ENCODE results near the gene SCRT2.
"Not testable (repeated sequence)": the region's sequence is repeated elsewhere in the genome, so short reads cannot be mapped to it uniquely, and the experiment has no call there.

Gene SCRT2

GRCh38 chr20:645318-646106, 30.1 kb downstream of the SCRT2 start:
- peak; percentile 50 for DNase-seq (ENCODE audit: low read depth)
- peak; percentile 87 for TF ChIP-seq CTCF (conservative IDR thresholded peaks at IDR 0.05; ENCODE audit: low read length)
- H3K4me3 ChIP-seq (ENCODE audit: low read length): no peak overlapping the region

- no peak overlapping the region for H3K4me3 ChIP-seq (ENCODE audit: low read length)
- TF ChIP-seq CTCF (conservative IDR thresholded peaks at IDR 0.05; ENCODE audit: low read length): no peak
- no peak for DNase-seq (ENCODE audit: low read depth)
Measured at GRCh38 chr20:644692-645317, 30.8 kb downstream of the SCRT2 start.

- no peak for DNase-seq (ENCODE audit: low read depth)
- TF ChIP-seq CTCF (conservative IDR thresholded peaks at IDR 0.05; ENCODE audit: low read length): no peak
- no peak overlapping the region for H3K4me3 ChIP-seq (ENCODE audit: low read length)
Measured at GRCh38 chr20:642398-643174, 33.0 kb downstream of the SCRT2 start.

- DNase-seq (ENCODE audit: low read depth); H3K4me3 ChIP-seq (ENCODE audit: low read length): not testable (repeated sequence)
Measured at GRCh38 chr20:642013-642397, 33.6 kb downstream of the SCRT2 start.

- H3K4me3 ChIP-seq (ENCODE audit: low read length): no peak overlapping the region
- TF ChIP-seq CTCF (conservative IDR thresholded peaks at IDR 0.05; ENCODE audit: low read length): no peak
- DNase-seq (ENCODE audit: low read depth): no peak
Measured at GRCh38 chr20:641516-641875, 34.1 kb downstream of the SCRT2 start.

GRCh38 chr20:640674-641515, 34.7 kb downstream of the SCRT2 start:
- no peak for TF ChIP-seq CTCF (conservative IDR thresholded peaks at IDR 0.05; ENCODE audit: low read length)
- DNase-seq (ENCODE audit: low read depth): no peak
- no peak overlapping the region for H3K4me3 ChIP-seq (ENCODE audit: low read length)

GRCh38 chr20:638579-638978, 37.0 kb downstream of the SCRT2 start:
- TF ChIP-seq CTCF (conservative IDR thresholded peaks at IDR 0.05; ENCODE audit: low read length): no peak

More at GRCh38 chr20:638579-638978, 37.0 kb downstream of the SCRT2 start:
- DNase-seq (ENCODE audit: low read depth): no peak
- H3K4me3 ChIP-seq (ENCODE audit: low read length): no peak overlapping the region
